Endometrium (tissue), 2 donors: ENCODE measurements around the gene FAM200B.

ENCODE experiments used
- FAIRE-seq: peaks from 2 replicates; lab custom pipeline; 2012; peaks lifted over from hg19 to GRCh38; lab: Jason Lieb, UNC
- donor health status: control.
- donor health status: control.

Gene FAM200B

GRCh38 chr4:15681372-15682241, at the start of gene FAM200B:
Gene FAM200B (plus strand): TSS chr4:15681827. CDS start chr4:15686978, 5,151 bp downstream.
- peak; percentile 92 for FAIRE-seq

GRCh38 chr4:15636818-15637217, 44.8 kb upstream of the FAM200B start:
- FAIRE-seq = no peak

GRCh38 chr4:15638418-15638817, 43.2 kb upstream of the FAM200B start:
- no peak for FAIRE-seq

- no peak for FAIRE-seq
These were observed 33.0 kb upstream of the FAM200B start for GRCh38 chr4:15648600-15648999.

- FAIRE-seq = peak; percentile 53
These were observed 31.6 kb upstream of the FAM200B start for GRCh38 chr4:15649914-15650545.

GRCh38 chr4:15651676-15652075, 30.0 kb upstream of the FAM200B start:
- no peak for FAIRE-seq

- FAIRE-seq = no peak
These were observed 29.4 kb upstream of the FAM200B start for GRCh38 chr4:15652191-15652590.

GRCh38 chr4:15652841-15653240, 28.8 kb upstream of the FAM200B start:
- FAIRE-seq = no peak

GRCh38 chr4:15653420-15653819, 28.2 kb upstream of the FAM200B start:
- no peak for FAIRE-seq

- FAIRE-seq = no peak
These were observed 27.6 kb upstream of the FAM200B start for GRCh38 chr4:15653864-15654592.

GRCh38 chr4:15654593-15655222, 26.9 kb upstream of the FAM200B start:
- no peak for FAIRE-seq

- no peak for FAIRE-seq
These were observed 26.2 kb upstream of the FAM200B start, which contains the start of gene FBXL5 for GRCh38 chr4:15655223-15656037. Gene FBXL5 (minus strand): TSS chr4:15655357. CDS start chr4:15655287, 70 bp downstream.

GRCh38 chr4:15656038-15656470, 25.6 kb upstream of the FAM200B start:
- FAIRE-seq = no peak

GRCh38 chr4:15657366-15657765, 24.3 kb upstream of the FAM200B start:
- no peak for FAIRE-seq

GRCh38 chr4:15658136-15658770, 23.4 kb upstream of the FAM200B start:
- FAIRE-seq = no peak

- no peak for FAIRE-seq
These were observed 22.8 kb upstream of the FAM200B start for GRCh38 chr4:15658781-15659180.

- FAIRE-seq = no peak
These were observed 21.7 kb upstream of the FAM200B start for GRCh38 chr4:15659768-15660570.

- no peak for FAIRE-seq
These were observed 15.8 kb upstream of the FAM200B start for GRCh38 chr4:15665753-15666365.

GRCh38 chr4:15667006-15667405, 14.6 kb upstream of the FAM200B start:
- FAIRE-seq = no peak
